K562 (cell line): ENCODE data around the gene SMC5. TPM values are rescaled to one million over a fixed set of nuclear protein-coding genes. Genes with fewer than 3 reads are reported as not detected.

Experiments
- ETV5 ChIP-seq: sonication (generic); formaldehyde crosslinking; IDR thresholded peaks from 2 replicates; pipeline ENCODE4 v1.4.0; 2020; ENCODE audit warnings: low read depth, mild to moderate bottlenecking, missing genetic modification reagents
- HMGN3 ChIP-seq: IDR thresholded peaks from 2 replicates; pipeline ENCODE4 v1.6.1; 2011; ENCODE audit warnings: borderline replicate concordance, low read depth, mild to moderate bottlenecking, mixed read lengths, low read length; ENCODE audit not compliant: insufficient read length; ENCODE audit errors: extremely low read depth
- MCM3 ChIP-seq: fragments of 450-650 bp; IDR thresholded peaks from 2 replicates; pipeline ENCODE4 v1.6.1; 2016
- NCOA4 ChIP-seq: fragments of 450-650 bp; IDR thresholded peaks from 2 replicates; pipeline ENCODE4 v1.6.1; 2018; ENCODE audit warnings: mild to moderate bottlenecking; ENCODE audit not compliant: partially characterized antibody
- TEAD2 ChIP-seq: fragments of 450-650 bp; IDR thresholded peaks from 2 replicates; pipeline ENCODE4 v1.6.1; 2016; ENCODE audit warnings: missing genetic modification characterization, control low read depth, missing compliant biosample characterization
- U2AF1 ChIP-seq: fragments of 200-400 bp; formaldehyde crosslinking; optimal IDR thresholded peaks from 2 replicates; pipeline ENCODE3; 2017; ENCODE audit warnings: mild to moderate bottlenecking, low read depth, low read length, moderate library complexity
- ZNF174 ChIP-seq: fragments of 250-450 bp; sonication (Bioruptor Pico); IDR thresholded peaks from 2 replicates; pipeline ENCODE4 v1.4.0; 2020; ENCODE audit warnings: mild to moderate bottlenecking
- ZNF584 ChIP-seq: fragments of 200-800 bp; sonication (Bioruptor generic); IDR thresholded peaks from 2 replicates; pipeline ENCODE4 v1.6.1; 2016; ENCODE audit warnings: low read depth, mild to moderate bottlenecking, missing genetic modification characterization, missing compliant biosample characterization
- polyA plus RNA-seq, 8 experiments: library from polyadenylated mRNA; depleted of rRNA in 4 of 8; stranded (reverse) in 5 of 8; unstranded in 3 of 8; fragments of >200 nt; fragmentation: Nextera tagmentation in 2 of 8; fragmentation: Illumina TruSeq in 1 of 8; extraction: Ambion mirVana in 2 of 8; extraction: Trizol in 1 of 8; gene quantifications; 2 replicates each; pipeline versions ENCODE4 v1.2.1 to v1.2.3, GENCODE V29; 2011 to 2014; ENCODE audit warnings: inconsistent platforms in 1 of 8, missing spikeins in 1 of 8
- total RNA-seq, 7 experiments: library from RNA; depleted of rRNA in 6 of 7; stranded (reverse); fragments of >200 nt in 6 of 7; fragmentation: Illumina TruSeq in 2 of 7; extraction: Trizol in 2 of 7; gene quantifications; 2 replicates each; pipeline versions ENCODE4 v1.2.1 to v1.2.3, GENCODE V29; 2011 to 2021; ENCODE audit warnings: low replicate concordance in 1 of 7
- TF ChIP-seq, protein P1 (sequence below): fragments of 250-450 bp; sonication (Bioruptor Pico); IDR thresholded peaks from 2 replicates; pipeline ENCODE4 v1.8.0; 2022; ENCODE audit warnings: moderate library complexity, mild to moderate bottlenecking, inconsistent platforms
- TF ChIP-seq, protein P2 (sequence below): sonication (generic); formaldehyde crosslinking; IDR thresholded peaks from 2 replicates; pipeline ENCODE4 v1.8.1; 2023; ENCODE audit warnings: mild to moderate bottlenecking, missing genetic modification reagents
- TF ChIP-seq, protein P3 (sequence below): sonication (generic); formaldehyde crosslinking; IDR thresholded peaks from 2 replicates; pipeline ENCODE4 v1.8.1; 2022; ENCODE audit warnings: missing genetic modification reagents
- TF ChIP-seq, protein P4 (sequence below), 2 experiments: fragments of 450-650 bp; IDR thresholded peaks; 2 replicates each; pipeline ENCODE4 v1.6.1; 2018; ENCODE audit warnings: mild to moderate bottlenecking in 2 of 2, low read depth in 1 of 2; ENCODE audit not compliant: partially characterized antibody in 2 of 2
- TF ChIP-seq, protein P5 (sequence below): fragments of 250-450 bp; sonication (Bioruptor Pico); IDR thresholded peaks from 2 replicates; pipeline ENCODE4 v1.4.0; 2020
- TF ChIP-seq, protein P6 (sequence below), 2 experiments: fragments of 450-650 bp in 1 of 2; sonication (generic) in 1 of 2; formaldehyde crosslinking; conservative IDR thresholded peaks; 2 replicates each; pipeline versions ENCODE4 v1.4.0 to v1.8.1; 2020 to 2022; ENCODE audit warnings: mild to moderate bottlenecking in 1 of 2, missing genetic modification reagents in 1 of 2
- TF ChIP-seq, protein P7 (sequence below): sonication (generic); formaldehyde crosslinking; IDR thresholded peaks from 2 replicates; pipeline ENCODE4 v1.8.1; 2023; ENCODE audit warnings: mild to moderate bottlenecking, missing genetic modification reagents

The SMC5 gene
- total and polyA plus RNA-seq, 9 of the 15 experiments (the other 6 are each of a cell fraction or from before 2014, with no cell fraction given) = 3.5 to 43.2 (median 21.4) TPM

DNA sequence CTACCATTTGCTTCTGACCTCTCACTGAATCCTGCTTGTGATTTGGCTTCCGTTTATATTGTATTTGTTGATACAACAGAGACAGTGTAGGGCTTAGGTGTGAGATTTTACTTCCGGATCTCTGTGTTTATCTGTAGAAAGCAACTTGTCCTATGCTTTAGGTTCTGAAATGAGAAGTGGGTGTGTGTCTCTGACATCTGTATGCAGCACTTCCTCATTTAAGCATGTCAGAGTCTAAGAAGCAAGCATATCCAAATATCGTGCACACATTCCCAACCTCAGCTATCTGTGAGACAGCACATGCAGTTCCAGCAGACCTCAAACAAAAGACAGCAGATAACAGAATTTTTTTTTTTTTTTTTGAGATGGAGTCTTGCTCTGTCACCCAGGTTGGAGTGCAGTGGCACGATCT, 139.4 kb downstream of the SMC5 start (continued):
- TF ChIP-seq, protein P1, sequence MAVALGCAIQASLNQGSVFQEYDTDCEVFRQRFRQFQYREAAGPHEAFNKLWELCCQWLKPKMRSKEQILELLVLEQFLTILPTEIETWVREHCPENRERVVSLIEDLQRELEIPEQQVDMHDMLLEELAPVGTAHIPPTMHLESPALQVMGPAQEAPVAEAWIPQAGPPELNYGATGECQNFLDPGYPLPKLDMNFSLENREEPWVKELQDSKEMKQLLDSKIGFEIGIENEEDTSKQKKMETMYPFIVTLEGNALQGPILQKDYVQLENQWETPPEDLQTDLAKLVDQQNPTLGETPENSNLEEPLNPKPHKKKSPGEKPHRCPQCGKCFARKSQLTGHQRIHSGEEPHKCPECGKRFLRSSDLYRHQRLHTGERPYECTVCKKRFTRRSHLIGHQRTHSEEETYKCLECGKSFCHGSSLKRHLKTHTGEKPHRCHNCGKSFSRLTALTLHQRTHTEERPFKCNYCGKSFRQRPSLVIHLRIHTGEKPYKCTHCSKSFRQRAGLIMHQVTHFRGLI (CRISPR knock-in tag) = 0 out of 2 replicates have a peak, but pooled peaks have one; percentile 37
- TF ChIP-seq ZNF584 (CRISPR knock-in tag) (no peak), U2AF1 (no peak), MCM3 (no peak), ZNF174 (no peak), ETV5 (CRISPR knock-in tag) (peak; percentile 80), HMGN3 (peak; percentile 72), TEAD2 (no peak), NCOA4 (no peak)
- TF ChIP-seq, protein P2, sequence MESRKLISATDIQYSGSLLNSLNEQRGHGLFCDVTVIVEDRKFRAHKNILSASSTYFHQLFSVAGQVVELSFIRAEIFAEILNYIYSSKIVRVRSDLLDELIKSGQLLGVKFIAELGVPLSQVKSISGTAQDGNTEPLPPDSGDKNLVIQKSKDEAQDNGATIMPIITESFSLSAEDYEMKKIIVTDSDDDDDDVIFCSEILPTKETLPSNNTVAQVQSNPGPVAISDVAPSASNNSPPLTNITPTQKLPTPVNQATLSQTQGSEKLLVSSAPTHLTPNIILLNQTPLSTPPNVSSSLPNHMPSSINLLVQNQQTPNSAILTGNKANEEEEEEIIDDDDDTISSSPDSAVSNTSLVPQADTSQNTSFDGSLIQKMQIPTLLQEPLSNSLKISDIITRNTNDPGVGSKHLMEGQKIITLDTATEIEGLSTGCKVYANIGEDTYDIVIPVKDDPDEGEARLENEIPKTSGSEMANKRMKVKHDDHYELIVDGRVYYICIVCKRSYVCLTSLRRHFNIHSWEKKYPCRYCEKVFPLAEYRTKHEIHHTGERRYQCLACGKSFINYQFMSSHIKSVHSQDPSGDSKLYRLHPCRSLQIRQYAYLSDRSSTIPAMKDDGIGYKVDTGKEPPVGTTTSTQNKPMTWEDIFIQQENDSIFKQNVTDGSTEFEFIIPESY (CRISPR knock-in tag) = no peak
- TF ChIP-seq, protein P3, sequence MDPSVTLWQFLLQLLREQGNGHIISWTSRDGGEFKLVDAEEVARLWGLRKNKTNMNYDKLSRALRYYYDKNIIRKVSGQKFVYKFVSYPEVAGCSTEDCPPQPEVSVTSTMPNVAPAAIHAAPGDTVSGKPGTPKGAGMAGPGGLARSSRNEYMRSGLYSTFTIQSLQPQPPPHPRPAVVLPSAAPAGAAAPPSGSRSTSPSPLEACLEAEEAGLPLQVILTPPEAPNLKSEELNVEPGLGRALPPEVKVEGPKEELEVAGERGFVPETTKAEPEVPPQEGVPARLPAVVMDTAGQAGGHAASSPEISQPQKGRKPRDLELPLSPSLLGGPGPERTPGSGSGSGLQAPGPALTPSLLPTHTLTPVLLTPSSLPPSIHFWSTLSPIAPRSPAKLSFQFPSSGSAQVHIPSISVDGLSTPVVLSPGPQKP = no peak
- TF ChIP-seq, protein P4, sequence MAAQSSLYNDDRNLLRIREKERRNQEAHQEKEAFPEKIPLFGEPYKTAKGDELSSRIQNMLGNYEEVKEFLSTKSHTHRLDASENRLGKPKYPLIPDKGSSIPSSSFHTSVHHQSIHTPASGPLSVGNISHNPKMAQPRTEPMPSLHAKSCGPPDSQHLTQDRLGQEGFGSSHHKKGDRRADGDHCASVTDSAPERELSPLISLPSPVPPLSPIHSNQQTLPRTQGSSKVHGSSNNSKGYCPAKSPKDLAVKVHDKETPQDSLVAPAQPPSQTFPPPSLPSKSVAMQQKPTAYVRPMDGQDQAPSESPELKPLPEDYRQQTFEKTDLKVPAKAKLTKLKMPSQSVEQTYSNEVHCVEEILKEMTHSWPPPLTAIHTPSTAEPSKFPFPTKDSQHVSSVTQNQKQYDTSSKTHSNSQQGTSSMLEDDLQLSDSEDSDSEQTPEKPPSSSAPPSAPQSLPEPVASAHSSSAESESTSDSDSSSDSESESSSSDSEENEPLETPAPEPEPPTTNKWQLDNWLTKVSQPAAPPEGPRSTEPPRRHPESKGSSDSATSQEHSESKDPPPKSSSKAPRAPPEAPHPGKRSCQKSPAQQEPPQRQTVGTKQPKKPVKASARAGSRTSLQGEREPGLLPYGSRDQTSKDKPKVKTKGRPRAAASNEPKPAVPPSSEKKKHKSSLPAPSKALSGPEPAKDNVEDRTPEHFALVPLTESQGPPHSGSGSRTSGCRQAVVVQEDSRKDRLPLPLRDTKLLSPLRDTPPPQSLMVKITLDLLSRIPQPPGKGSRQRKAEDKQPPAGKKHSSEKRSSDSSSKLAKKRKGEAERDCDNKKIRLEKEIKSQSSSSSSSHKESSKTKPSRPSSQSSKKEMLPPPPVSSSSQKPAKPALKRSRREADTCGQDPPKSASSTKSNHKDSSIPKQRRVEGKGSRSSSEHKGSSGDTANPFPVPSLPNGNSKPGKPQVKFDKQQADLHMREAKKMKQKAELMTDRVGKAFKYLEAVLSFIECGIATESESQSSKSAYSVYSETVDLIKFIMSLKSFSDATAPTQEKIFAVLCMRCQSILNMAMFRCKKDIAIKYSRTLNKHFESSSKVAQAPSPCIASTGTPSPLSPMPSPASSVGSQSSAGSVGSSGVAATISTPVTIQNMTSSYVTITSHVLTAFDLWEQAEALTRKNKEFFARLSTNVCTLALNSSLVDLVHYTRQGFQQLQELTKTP (IDR thresholded peaks at IDR 0.05; ENCODE audit: low read depth in 1 of 2, partially characterized antibody in 2 of 2) = peak; percentile 8 to 56
- TF ChIP-seq, protein P5, sequence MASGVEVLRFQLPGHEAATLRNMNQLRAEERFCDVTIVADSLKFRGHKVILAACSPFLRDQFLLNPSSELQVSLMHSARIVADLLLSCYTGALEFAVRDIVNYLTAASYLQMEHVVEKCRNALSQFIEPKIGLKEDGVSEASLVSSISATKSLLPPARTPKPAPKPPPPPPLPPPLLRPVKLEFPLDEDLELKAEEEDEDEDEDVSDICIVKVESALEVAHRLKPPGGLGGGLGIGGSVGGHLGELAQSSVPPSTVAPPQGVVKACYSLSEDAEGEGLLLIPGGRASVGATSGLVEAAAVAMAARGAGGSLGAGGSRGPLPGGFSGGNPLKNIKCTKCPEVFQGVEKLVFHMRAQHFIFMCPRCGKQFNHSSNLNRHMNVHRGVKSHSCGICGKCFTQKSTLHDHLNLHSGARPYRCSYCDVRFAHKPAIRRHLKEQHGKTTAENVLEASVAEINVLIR = no peak
- TF ChIP-seq, protein P6, sequence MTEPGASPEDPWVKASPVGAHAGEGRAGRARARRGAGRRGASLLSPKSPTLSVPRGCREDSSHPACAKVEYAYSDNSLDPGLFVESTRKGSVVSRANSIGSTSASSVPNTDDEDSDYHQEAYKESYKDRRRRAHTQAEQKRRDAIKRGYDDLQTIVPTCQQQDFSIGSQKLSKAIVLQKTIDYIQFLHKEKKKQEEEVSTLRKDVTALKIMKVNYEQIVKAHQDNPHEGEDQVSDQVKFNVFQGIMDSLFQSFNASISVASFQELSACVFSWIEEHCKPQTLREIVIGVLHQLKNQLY (CRISPR knock-in tag; conservative IDR thresholded peaks at IDR 0.05) = no peak
- TF ChIP-seq, protein P7, sequence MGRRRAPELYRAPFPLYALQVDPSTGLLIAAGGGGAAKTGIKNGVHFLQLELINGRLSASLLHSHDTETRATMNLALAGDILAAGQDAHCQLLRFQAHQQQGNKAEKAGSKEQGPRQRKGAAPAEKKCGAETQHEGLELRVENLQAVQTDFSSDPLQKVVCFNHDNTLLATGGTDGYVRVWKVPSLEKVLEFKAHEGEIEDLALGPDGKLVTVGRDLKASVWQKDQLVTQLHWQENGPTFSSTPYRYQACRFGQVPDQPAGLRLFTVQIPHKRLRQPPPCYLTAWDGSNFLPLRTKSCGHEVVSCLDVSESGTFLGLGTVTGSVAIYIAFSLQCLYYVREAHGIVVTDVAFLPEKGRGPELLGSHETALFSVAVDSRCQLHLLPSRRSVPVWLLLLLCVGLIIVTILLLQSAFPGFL (CRISPR knock-in tag) = no peak
